Measurements from ENCODE around the gene CCL27. TPM values are rescaled to one million over a fixed set of nuclear protein-coding genes. Genes with fewer than 3 reads are reported as not detected.

The CCL27 gene
- total RNA-seq, 1 experiment from 2014 or later = not detected

Other genes starting within 250 kb of the CCL27 start
- gene FAM219A, start 204.1 kb downstream of the CCL27 start, total RNA-seq (2014; rRNA removed; shearing (Covaris generic)) = 4.7 and 4.9 TPM in 2 replicates
- gene DNAI1, start 203.9 kb downstream of the CCL27 start, total RNA-seq (2014; rRNA removed; shearing (Covaris generic)) = 0.08 and 0.28 TPM in 2 replicates
- 0.25 TPM in 1 of 2 replicates, not detected in the other for gene ENHO, start 139.7 kb downstream of the CCL27 start, total RNA-seq (2014; rRNA removed; shearing (Covaris generic))
- gene CNTFR, start 72.9 kb downstream of the CCL27 start, total RNA-seq (2014; rRNA removed; shearing (Covaris generic)) = 0.20 and 0.24 TPM in 2 replicates
- gene RPP25L, start 50.6 kb downstream of the CCL27 start, total RNA-seq (2014; rRNA removed; shearing (Covaris generic)) = 13.0 and 19.0 TPM in 2 replicates
- 58.2 and 63.6 TPM in 2 replicates for gene DCTN3, start 42.2 kb downstream of the CCL27 start, total RNA-seq (2014; rRNA removed; shearing (Covaris generic))
- gene ARID3C, start 33.6 kb downstream of the CCL27 start, total RNA-seq (2014; rRNA removed; shearing (Covaris generic)) = 0.13 TPM in 1 of 2 replicates, not detected in the other
- gene SIGMAR1, start 24.9 kb downstream of the CCL27 start, total RNA-seq (2014; rRNA removed; shearing (Covaris generic)) = 77.1 and 85.3 TPM in 2 replicates
- 16.4 and 18.9 TPM in 2 replicates for gene GALT, start 16.0 kb downstream of the CCL27 start, total RNA-seq (2014; rRNA removed; shearing (Covaris generic))
- 3.2 TPM in 2 replicates for gene IL11RA, start 10.5 kb downstream of the CCL27 start, total RNA-seq (2014; rRNA removed; shearing (Covaris generic))
- not detected in 2 replicates for gene CCL19, start 28.6 kb upstream of the CCL27 start, total RNA-seq (2014; rRNA removed; shearing (Covaris generic))
- gene CCL21, start 47.5 kb upstream of the CCL27 start, total RNA-seq (2014; rRNA removed; shearing (Covaris generic)) = not detected in 2 replicates

Measured in SJCRH30 (cell line).